HepG2 (cell line): ENCODE measurements around the gene COQ8A. TPM values are rescaled to one million over a fixed set of nuclear protein-coding genes. Genes with fewer than 3 reads are reported as not detected.

Source experiments
- ELF1 ChIP-seq: sonication (generic); formaldehyde crosslinking; IDR thresholded peaks from 2 replicates; pipeline ENCODE4 v1.4.0; 2020; ENCODE audit warnings: missing genetic modification reagents
- GRHL1 ChIP-seq: sonication (generic); formaldehyde crosslinking; conservative IDR thresholded peaks from 2 replicates; pipeline ENCODE4 v1.8.0; 2022; ENCODE audit warnings: missing genetic modification reagents
- HCFC1 ChIP-seq: fragments of 150-350 bp; IDR thresholded peaks from 2 replicates; pipeline ENCODE4 v1.6.1; 2014; ENCODE audit warnings: low read depth, low read length
- ISX ChIP-seq: sonication (generic); formaldehyde crosslinking; conservative IDR thresholded peaks from 2 replicates; pipeline ENCODE4 v1.5.0; 2020; ENCODE audit warnings: missing genetic modification reagents
- MAFF ChIP-seq: IDR thresholded peaks from 2 replicates; pipeline ENCODE4 v1.6.1; 2011; ENCODE audit warnings: low read depth, low read length, improper control_type of control experiment
- NCOA5 ChIP-seq: sonication (generic); formaldehyde crosslinking; IDR thresholded peaks from 2 replicates; pipeline ENCODE4 v1.4.0; 2020; ENCODE audit warnings: missing genetic modification reagents
- ONECUT2 ChIP-seq: sonication (generic); formaldehyde crosslinking; IDR thresholded peaks from 2 replicates; pipeline ENCODE4 v1.4.0; 2020; ENCODE audit warnings: missing genetic modification reagents
- SAFB2 ChIP-seq: sonication (generic); formaldehyde crosslinking; IDR thresholded peaks from 2 replicates; pipeline ENCODE4 v1.5.1; 2020; ENCODE audit warnings: missing genetic modification reagents, low read depth, mild to moderate bottlenecking, borderline replicate concordance
- SP1 ChIP-seq, 2 experiments: fragments of 450-650 bp in 1 of 2; sonication (generic) in 1 of 2; formaldehyde crosslinking in 1 of 2; IDR thresholded peaks; 2 replicates each; pipeline versions ENCODE4 v1.4.0 to v1.6.1; 2016 to 2020; ENCODE audit warnings: missing genetic modification reagents in 1 of 2
- SRF ChIP-seq: IDR thresholded peaks from 2 replicates; pipeline ENCODE4 v1.6.1; 2011; ENCODE audit warnings: mild to moderate bottlenecking, low read depth, low read length, moderate library complexity
- ZMAT5 ChIP-seq: sonication (generic); formaldehyde crosslinking; IDR thresholded peaks from 2 replicates; pipeline ENCODE4 v1.5.0; 2020; ENCODE audit warnings: mild to moderate bottlenecking, low read depth, missing genetic modification reagents, borderline replicate concordance
- ZNF563 ChIP-seq: sonication (generic); formaldehyde crosslinking; IDR thresholded peaks from 2 replicates; pipeline ENCODE4 v1.8.0; 2022; ENCODE audit warnings: mild to moderate bottlenecking, moderate library complexity, missing genetic modification reagents
- ZNF782 ChIP-seq: sonication (generic); formaldehyde crosslinking; IDR thresholded peaks from 2 replicates; pipeline ENCODE4 v1.4.0; 2020; ENCODE audit warnings: missing genetic modification reagents, mild to moderate bottlenecking, borderline replicate concordance
- ZSCAN20 ChIP-seq: sonication (generic); formaldehyde crosslinking; IDR thresholded peaks from 2 replicates; pipeline ENCODE4 v1.4.0; 2020; ENCODE audit warnings: missing genetic modification reagents, mild to moderate bottlenecking, borderline replicate concordance
- polyA plus RNA-seq, 8 experiments: library from polyadenylated mRNA; depleted of rRNA in 3 of 8; stranded (reverse) in 7 of 8; unstranded in 1 of 8; fragments of >200 nt; fragmentation: Illumina TruSeq in 4 of 8; extraction: Trizol in 4 of 8; gene quantifications; 2 replicates each; pipeline versions ENCODE4 v1.2.1 to v1.2.3, GENCODE V29; 2011 to 2016; ENCODE audit warnings: low read depth in 4 of 8, missing spikeins in 1 of 8, mixed read lengths in 1 of 8; ENCODE audit not compliant: insufficient read depth in 1 of 8
- total RNA-seq, 5 experiments: library from RNA; depleted of rRNA; stranded (reverse); fragments of >200 nt; fragmentation: Illumina TruSeq; extraction: Trizol; gene quantifications; 2 replicates each; pipeline ENCODE4 v1.2.3, GENCODE V29; 2016; ENCODE audit warnings: low read depth in 1 of 5
- TF ChIP-seq, protein P1 (sequence below): sonication (generic); formaldehyde crosslinking; IDR thresholded peaks from 2 replicates; pipeline ENCODE4 v1.5.0; 2020; ENCODE audit warnings: mild to moderate bottlenecking, missing genetic modification reagents, borderline replicate concordance
- TF ChIP-seq, protein P2 (sequence below): sonication (generic); formaldehyde crosslinking; IDR thresholded peaks from 2 replicates; pipeline ENCODE4 v1.4.0; 2020; ENCODE audit warnings: mild to moderate bottlenecking, missing genetic modification reagents

The COQ8A gene
- total and polyA plus RNA-seq, 2 of the 13 experiments (the other 11 are each of a cell fraction or from before 2014, with no cell fraction given) = 60.4 to 88.7 TPM

DNA sequence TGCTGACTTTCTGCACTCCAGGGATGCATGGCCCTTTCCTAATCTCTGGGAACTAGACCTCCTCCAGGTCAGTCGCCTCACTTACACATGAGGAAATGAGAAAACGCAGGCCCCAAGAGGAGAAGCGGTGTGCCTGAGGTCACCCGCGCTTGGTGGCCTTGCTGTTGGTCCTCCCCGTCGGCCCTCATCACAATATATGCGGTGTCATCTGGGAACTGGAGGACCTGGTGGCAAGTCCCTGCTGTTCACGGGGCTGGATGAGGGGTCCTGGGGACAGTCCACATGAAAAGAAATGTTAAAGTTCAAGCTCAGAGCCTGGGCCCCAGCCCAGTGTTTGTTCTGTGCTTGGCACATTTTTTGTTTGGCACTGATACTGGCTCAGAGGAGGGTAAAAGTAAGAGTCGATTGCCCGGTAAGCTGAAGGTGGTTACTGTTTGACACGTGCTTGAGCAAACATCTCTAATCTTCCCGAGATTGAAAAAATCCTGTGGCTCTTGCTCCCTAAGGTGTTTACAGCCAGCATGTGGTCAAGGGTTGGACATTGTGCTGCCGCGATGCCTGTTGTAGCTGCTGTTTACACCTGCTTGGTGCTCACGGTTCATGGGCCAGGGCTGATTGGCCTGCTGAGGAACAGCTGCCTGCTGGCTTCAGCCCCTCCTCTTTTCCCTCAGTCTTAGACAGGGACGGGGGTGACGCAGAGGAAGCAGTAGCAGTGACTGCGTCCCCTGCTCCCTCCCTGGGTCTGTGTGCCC lies 5.2 kb downstream of the COQ8A start (continued):
- TF ChIP-seq, protein P1, sequence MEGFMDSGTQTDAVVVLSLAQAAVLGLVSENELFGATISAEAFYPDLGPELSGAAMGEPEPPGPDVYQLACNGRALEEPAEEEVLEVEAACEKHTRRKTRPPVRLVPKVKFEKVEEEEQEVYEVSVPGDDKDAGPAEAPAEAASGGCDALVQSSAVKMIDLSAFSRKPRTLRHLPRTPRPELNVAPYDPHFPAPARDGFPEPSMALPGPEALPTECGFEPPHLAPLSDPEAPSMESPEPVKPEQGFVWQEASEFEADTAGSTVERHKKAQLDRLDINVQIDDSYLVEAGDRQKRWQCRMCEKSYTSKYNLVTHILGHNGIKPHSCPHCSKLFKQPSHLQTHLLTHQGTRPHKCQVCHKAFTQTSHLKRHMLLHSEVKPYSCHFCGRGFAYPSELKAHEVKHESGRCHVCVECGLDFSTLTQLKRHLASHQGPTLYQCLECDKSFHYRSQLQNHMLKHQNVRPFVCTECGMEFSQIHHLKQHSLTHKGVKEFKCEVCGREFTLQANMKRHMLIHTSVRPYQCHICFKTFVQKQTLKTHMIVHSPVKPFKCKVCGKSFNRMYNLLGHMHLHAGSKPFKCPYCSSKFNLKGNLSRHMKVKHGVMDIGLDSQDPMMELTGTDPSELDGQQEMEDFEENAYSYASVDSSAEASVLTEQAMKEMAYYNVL = no peak
- TF ChIP-seq ZNF563 (CRISPR knock-in tag) = peak; percentile 67; the same call in 1 of the 2 replicates
- no peak for TF ChIP-seq ZNF782
- TF ChIP-seq ELF1 (CRISPR knock-in tag) = no peak
- TF ChIP-seq HCFC1 = no peak
- no peak for TF ChIP-seq ISX (CRISPR knock-in tag)
- no peak for TF ChIP-seq SP1 (IDR thresholded peaks at IDR 0.05)
- 0 out of 2 replicates have a peak, but pooled peaks have one; percentile 10 for TF ChIP-seq SP1 (CRISPR knock-in tag; IDR thresholded peaks at IDR 0.05)
- no peak for TF ChIP-seq ONECUT2 (CRISPR knock-in tag)
- no peak for TF ChIP-seq GRHL1 (CRISPR knock-in tag)
- no peak for TF ChIP-seq ZMAT5 (CRISPR knock-in tag)
- TF ChIP-seq SRF = no peak
- no peak for TF ChIP-seq NCOA5 (CRISPR knock-in tag)
- TF ChIP-seq SAFB2 = peak; percentile 71; the same call in 1 of the 2 replicates
- TF ChIP-seq MAFF = no peak
- TF ChIP-seq, protein P2, sequence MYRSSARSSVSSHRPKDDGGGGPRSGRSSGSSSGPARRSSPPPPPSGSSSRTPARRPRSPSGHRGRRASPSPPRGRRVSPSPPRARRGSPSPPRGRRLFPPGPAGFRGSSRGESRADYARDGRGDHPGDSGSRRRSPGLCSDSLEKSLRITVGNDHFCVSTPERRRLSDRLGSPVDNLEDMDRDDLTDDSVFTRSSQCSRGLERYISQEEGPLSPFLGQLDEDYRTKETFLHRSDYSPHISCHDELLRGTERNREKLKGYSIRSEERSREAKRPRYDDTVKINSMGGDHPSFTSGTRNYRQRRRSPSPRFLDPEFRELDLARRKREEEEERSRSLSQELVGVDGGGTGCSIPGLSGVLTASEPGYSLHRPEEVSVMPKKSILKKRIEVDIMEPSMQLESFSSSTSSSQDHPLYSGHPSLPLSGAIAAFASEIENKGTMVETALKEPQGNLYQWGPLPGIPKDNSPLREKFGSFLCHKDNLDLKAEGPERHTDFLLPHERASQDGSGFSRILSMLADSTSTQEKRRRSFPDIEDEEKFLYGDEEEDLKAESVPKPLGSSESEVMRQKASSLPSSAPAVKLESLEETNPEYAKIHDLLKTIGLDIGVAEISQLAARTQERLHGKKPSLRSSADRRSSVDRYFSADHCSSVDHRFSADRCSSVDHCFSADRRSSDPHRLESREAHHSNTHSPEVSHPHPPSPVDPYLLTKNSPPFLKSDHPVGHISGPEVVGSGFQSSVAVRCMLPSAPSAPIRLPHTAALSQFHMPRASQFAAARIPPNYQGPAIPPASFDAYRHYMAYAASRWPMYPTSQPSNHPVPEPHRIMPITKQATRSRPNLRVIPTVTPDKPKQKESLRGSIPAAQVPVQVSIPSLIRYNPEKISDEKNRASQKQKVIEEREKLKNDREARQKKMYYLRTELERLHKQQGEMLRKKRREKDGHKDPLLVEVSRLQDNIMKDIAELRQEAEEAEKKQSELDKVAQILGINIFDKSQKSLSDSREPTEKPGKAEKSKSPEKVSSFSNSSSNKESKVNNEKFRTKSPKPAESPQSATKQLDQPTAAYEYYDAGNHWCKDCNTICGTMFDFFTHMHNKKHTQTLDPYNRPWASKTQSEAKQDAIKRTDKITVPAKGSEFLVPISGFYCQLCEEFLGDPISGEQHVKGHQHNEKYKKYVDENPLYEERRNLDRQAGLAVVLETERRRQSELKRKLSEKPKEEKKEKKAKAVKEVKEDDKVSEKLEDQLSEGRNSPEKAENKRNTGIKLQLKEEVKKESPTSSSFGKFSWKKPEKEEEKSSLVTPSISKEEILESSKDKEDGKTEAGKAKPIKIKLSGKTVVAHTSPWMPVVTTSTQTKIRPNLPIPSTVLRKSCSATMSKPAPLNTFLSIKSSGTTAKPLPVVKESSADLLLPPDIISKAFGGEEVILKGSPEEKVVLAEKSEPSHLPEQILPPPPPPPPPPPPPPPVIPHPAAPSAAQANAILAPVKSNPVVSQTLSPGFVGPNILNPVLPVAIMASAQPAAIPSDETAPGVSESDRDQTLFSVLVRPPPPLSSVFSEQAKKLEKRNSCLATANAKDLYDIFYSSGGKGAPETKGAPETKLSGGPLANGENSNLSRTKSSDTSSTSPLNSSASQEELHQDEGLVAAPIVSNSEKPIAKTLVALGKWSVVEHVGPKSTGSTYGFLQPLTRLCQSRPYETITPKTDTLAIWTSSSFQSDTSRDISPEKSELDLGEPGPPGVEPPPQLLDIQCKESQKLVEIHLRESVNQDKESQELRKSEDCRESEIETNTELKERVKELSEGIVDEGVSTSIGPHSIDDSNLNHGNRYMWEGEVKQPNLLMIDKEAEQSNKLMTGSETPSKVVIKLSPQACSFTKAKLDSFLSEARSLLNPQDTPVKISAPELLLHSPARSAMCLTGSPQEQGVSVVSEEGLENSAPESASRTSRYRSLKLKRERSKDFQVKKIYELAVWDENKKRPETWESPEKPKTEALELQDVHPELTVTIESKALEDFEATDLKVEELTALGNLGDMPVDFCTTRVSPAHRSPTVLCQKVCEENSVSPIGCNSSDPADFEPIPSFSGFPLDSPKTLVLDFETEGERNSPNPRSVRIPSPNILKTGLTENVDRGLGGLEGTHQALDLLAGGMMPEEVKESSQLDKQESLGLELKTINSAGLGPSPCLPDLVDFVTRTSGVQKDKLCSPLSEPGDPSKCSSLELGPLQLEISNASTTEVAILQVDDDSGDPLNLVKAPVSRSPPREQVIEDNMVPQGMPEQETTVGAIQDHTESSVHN (CRISPR knock-in tag) = peak; percentile 47; the same call in 1 of the 2 replicates
- no peak for TF ChIP-seq ZSCAN20 (CRISPR knock-in tag)
